ENCODE measurements around the gene TBC1D9B.

TBC1D9B gene

DNA sequence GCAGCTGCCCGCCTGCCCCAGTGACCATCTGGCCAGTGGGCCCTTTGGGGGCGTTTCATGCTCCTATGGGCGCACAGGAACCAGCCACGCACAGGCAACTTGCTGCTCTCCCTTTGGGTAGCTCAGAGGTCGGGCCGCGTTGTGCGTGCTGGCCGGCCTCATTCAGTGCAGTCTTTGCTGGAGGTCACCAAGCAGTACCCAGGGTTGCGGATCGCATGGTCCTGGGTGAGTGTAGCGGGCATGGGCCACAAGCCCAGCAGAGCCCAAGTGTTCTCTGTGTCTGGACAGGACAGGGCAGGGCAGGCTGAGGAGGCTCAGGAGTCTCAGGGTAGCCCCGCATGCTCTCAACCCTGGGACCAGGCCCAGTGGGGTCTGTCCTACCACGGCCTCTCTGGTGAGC lies 39.2 kb downstream of the TBC1D9B start:
- DNase-seq, result no peak

DNA sequence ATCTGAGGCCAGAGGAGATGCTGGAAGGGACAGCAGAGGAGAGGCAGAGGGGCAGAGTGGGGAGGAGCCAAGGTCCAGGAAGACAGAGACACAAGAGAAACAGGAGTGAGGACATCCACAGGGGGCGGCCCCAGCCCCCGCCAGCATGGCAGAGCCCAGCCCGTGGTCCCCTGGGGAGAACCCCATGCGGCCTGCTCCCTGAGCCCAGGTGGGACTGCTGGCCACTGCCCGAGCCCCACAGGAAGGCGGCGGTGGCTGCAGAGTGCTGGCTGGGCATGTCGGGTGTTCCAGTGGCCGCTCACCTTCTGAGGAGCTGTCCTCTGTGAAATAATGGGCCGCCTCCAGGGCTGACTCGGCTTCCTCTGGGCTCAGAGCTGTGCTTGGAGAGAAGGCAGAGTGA lies 40.2 kb downstream of the TBC1D9B start:
- no peak for DNase-seq

DNA sequence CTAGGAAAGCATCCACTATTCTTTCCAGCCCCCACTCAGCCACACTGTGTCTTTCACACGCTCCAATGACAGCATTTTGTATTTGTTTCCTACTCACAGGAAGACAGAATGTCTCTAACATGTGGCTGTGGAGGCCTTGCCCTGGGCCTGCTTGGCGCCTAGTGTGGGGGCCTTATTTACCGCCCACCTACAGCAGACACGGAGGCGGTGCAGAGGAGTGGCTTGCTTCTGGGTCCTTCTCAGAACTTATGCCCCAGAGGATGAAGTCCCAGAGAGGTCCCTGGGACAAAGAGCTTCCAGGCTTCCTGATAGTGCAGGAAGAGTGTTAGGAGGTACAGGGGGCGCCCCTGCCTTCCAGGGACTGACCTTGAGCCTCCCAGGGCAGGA lies 40.6 kb downstream of the TBC1D9B start:
- no peak for DNase-seq

DNA sequence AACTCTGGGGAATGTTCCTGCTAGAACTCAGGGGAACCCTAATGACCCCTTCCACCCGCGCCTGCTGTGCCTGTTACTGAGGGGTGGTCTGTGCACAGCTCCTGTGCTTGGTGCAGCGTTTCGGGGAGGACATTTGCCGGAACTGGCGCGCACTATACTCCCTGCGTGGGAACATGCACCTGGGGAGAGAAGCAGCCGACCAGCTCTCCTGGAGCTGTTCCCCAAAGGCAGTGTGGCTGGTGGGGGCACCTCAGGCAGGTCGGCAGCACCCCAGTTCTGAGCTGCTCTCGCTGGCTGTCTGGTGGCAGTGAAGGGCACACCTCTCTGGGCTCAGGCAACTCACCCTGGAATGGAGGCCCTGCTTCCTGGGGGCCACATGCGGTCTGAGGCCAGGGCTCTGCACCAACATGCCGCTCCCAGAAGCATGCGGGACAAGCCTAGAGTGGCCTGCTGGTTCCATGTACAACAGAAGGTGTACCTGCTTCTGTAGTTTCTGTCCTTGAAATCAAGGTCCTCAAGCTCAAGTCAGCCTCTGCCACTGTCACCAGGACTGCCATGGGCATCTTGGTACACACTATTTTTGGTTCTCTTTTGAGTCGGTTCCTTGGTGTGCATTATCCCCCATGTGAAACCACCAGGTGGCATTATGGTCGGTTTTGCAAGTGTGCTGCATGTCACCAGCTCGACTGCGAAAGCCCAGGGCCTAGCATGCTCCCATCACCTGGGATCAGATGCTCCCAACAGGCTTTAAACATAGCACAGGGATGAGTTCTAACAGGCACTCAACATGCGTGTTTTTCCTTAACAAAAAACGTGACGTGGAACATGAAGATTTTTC lies 41.2 kb downstream of the TBC1D9B start:
- peak; percentile 47 for DNase-seq

DNA sequence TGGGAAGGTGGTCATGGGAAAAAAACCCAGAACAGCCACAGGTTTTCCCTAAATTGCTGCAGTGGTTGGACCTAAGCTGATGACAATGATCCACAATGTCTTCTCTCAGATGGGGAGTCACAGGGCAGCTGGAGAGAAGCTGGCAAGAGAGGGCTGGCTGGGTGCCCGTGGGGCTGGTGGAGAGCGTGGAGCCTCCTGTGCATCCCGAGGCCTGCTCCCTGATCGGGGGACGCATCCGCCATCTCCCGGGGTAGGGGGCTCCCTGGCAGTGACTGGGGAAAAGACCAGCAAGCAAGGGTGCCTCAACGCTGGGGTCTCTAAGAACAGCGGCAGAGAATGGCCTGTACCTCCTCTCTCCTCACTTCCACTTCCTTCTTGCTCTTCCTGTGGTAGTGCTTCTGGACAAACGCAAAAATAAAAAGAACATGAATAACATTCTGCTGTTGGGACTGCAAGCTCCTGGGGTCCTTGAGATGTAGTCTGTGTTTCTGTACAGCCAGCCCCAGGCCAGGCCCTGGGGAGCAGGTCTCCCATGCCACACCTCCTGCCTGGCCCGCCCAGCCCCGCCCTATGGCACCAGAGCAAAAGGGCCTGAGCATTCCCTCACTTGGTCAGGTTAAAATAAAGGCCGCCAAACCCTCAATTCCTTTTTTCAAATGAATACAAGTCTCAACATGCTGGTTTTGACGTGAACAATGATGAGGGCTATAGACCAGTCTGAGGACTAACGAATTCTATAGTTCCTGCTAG lies 42.0 kb downstream of the TBC1D9B start:
- no peak for DNase-seq

DNA sequence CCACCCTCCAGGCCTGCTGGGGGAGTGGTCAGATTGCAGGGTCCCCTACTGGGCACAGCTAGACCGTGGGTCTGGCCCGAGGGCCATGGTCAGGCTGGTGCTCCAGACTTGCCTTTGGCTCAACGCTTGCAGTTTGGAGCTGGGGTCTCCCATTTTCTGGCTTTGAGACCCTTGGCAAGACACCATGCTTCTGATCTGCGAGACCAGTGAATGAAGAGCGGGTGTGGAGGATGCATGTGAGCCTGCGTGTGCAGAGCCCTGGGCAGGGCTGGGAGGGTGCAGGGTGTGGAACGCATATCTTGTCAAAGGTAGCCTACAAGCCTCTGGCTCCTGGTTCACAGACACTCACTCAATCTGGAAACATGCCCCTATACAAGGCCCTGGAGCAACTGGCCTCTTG lies 43.0 kb downstream of the TBC1D9B start:
- DNase-seq, result no peak

DNA sequence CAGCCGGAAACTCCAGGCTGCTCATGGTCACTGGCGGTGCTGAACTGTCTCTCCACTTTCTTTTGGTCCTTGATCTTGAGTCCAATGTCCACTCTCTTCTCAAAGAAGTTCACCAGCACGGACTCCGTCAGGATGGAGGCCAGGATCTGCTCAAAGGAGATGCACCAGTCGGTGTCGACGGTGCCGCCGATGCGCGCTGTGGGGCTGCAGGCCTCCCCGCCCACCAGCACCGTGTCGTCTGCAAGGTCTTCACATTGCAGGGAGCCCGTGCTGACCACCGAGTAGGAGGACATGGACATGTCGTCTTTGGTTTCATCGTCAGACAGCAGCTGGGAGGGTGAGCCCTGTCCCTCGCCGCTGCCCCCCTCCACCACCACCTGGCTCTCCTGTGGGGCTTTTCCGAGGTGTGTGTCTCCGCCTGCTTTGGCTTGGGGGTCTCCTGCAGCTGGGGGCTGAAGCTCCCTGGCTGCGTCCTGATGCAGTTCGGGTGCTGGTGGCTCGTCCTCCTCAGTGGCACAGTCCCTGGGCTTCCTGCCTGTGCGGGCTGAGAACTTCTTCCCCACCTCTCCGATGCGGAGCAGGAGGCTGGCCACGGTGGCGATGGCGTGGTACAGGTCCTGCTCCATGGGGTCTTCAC lies 44.1 kb downstream of the TBC1D9B start:
- DNase-seq, result no peak

DNA sequence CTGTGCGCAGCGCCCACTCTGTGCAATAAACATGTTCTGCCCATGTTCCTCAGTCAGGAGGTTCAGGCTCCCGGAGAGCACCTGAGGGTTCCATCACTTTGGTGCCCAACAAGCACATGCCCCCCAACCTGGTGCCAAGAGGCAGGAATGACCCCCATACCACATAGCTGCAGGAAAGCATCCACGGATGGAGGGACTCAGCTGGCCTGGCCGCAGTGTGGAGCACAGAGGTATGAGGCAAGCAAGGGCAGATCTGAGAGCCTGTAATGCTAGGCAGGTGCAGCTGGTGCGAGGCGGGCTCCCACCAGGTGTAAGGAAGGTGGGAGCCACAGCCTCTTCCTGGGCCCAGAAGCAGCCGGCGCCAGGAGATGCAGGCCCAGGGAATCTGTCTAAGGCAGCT lies 44.8 kb downstream of the TBC1D9B start:
- DNase-seq, result no peak

DNA sequence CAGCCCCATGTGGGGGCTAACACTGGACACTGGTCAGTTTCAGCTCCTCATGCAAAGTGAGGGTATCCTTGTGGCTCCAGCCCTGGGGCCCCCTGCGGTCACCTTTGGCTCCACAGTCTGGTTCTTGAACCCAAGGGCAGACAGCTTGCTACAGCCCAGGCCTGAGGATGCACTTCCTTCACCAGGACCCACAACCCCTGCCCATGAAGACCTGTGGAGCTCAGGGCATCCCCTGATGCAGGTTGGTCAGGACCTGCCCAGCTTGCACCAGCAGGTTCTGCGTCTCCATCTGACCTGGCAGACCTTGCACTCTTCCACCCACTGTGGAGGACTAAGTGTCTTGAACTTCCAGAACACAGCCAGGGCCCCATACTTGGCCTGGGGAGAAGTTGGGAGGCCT lies 45.4 kb downstream of the TBC1D9B start:
- no peak for DNase-seq

DNA sequence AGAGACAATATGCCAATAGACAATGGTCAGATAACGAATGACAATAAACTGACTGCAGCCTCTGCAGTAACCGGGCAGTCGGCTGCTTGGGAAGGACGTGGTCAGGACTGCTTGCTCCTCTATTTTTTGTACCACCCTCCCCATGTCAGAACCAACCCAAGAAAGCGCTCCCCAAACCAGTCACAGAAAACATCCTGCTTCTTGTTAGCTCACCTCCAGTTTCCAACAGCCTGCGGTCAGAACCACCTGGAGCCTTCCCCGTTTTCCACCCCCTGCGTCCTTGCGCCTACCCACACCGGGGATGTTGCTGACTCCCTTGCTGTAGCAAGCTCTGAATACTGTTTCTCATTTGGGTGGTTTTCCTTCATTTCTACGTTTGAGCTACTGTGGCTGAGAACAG lies 47.4 kb downstream of the TBC1D9B start:
- DNase-seq, result no peak

DNA sequence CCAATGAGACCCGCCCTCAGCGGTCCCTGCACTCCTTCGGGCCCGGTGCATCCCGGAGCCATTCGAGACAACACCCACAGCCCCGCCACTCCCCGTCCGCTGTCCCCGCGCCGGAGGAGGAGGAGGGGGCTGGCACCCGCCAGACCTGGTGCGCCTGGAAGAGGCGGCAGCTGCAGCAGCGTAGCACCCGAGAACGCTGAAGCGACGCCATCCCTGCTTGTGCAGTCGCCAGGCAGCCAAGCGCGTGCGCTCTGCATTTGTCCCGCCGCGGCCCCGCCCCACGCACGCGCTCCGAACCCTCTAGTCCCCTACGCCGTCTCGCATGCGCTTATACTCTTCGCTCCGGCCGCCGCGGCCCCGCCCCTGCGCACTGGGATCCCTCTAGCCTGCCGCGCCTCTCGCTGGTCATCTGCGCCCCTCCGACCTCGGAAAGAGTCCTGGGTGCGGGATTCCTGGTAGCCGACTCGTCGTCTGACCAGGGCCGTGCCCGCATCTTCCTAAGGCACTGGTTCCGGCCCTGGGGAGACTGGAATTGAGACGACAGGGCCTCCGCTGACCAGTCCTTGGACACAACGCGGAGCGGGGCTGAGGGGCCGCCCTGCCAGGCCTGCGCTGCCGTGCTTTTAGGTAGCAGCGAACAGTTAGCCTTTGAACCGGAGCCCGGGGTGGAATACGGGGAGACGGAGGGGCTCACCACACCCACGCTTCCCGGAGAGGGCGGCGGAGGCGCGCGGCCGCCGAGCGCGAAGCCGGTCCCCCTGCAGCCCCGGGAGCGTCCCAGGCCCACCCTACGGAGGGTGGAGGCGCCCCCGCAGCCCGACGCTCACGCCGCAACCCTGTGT lies 48.9 kb downstream of the TBC1D9B start, which contains the start of gene MRNIP:
TSS of gene MRNIP (minus strand) at position 232 of the 842 bp plus-strand sequence. CDS start at position 211, 21 bp downstream.
- peak; percentile 96 for DNase-seq

DNA sequence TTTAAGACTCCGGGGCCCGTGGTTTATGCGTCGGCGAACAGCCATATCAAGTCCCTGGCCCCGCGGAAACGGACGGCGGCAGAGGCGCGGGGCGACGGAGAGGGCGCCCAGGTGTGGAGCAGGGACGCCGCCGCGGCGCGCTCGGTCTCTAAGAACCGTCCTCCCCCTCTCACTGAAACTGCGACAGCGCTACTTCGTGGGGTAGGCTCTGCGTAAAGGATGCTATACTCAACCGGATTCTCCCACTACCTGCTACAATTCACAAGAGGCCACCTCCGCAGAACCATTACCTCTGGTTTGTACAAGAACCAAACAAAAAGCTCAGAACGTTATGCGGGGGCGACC lies 49.5 kb downstream of the TBC1D9B start:
- no peak for DNase-seq

DNA sequence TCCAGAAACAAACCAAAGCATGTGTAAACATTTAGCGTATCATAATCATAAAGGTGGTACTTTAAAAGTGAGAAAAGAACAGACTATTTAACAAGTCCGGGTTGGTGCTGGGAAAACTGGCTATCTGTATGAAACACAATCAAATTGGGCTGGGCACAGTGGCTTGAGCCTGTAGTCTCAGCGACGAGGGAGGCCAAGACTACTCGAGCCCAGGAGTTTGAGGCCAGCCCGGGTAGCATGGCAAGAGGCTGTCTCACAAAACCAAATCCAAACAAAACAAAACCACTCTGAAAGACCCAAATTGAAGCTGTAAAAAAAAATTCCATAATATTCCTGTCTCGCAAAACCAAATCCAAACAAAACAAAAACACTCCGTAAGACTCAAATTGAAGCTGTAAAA lies 53.3 kb downstream of the TBC1D9B start:
- no peak for DNase-seq

DNA sequence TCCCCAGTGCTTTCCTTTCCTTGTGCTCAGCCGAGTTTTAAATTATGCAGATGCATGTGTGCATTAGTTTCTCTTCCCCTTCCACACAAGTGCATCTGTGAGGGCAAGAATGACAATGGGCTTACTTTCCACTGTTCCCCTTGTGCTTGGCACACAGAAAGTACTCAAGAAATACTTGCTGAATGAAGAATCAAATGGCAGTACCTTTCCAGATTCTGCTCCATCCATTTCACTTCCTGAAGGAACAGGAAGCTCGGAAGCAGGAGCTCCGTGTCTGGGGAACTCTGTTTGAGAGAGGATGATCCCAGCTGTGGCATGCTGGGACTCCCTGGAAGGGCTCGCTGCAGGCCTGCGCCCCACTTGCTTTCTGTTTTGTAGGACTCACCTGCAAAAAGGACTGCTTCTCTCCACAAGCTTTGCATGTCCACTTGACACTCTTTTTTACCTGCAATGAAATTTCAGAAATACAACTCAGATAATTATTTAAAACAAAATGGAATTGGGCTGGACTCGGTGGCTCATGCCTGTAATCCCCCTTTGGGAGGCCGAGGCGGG lies 54.6 kb downstream of the TBC1D9B start:
- no peak for DNase-seq

DNA sequence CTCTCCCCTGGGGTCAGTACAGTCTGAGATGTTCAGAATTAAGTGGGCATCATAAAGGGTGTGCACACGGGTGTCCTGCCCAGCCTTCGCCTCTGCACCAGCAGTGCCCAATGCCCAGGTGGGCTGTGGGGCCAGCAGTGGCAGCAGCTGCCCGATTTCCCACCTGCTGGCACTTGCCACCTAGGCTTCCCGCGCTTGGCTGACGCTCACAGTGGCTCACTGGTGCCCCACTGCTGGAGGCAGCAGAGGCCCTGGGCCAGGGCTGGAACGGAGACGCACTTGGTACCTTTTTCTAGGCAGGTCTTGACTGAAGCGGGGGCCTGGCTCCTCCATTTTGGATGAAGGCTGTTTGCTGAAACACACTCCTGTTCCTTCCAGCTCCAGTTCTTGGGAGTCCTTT lies 66.1 kb downstream of the TBC1D9B start:
- DNase-seq, result no peak

DNA sequence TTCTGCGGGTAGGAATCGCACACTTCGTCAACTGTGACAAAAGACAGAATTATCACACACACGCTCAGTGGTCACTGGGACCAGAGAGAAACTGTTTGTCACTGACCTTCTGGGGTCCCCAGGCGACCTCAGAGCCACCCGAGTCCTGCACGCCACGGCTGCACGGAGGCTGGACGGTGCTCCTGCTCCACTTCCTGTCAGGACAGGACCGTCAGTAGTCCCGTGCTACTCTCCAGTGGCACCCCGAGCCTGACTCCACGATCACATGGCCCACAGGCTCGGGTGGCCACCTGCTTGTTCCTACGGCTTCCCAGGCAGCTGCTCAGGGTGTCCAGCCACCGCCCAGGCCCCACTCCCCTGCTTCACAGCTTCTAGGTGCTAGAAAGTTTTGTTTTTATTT lies 66.9 kb downstream of the TBC1D9B start:
- DNase-seq, result no peak

DNA sequence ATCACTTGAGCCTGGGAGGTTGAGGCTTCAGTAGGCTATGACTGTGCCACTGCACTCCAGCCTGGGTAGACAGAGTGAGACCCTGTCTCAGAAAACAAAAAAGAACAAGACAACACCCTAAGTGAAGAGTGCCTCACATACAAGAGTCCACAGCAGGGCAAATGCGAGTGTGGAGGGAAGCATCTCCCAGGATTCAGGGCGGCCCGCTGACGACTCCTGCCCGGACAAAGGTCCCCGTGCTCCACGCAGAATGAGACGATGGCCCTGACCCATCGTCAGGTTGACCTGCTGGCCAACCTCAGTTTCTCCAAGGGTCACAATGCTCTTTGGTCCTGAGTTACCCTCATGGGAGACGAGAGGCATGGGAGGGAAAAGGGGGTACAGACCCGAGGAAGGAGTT lies 67.4 kb downstream of the TBC1D9B start:
- DNase-seq, result no peak

DNA sequence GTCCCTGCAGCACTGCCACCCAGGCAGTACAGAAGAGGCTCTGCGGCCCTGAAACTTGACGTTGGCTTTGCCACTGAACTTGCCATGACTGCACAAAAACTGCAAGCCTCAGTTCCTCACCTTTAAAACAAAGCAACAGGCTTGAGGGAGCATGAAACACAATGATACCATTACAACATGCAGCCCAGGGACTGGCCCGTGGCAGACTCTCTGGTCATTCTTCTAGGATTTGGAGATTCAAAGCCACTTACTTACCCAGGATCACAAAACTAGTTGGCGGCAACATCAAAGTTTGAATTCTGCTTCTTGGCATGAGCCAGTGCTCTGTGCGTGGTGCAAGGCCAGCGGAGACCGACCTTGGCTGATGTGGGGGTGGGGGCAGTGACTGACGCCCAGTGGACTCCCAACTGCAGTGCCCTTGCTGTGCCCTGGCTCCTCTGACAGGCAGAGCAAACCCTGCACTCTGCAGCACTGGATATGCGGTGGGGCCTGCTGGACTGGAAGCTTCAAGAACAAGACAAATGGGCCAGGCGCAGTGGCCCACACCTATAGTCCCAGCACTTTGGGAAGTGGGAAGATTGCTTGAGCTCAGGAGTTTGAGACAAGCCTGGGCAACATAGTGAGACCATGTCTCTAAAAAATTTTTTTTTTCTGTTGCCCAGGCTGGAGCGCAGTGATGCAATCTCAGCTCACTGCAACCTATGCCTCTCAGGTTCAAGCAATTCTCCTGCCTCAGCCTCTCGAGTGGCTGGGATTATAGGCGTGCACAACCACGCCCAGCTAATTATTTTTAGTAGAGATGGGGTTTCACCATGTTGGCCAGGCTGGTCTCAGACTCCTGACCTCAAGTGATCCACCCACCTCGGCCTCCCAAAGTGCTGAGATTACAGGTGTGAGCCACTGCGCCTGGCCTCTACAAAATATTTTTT lies 68.1 kb downstream of the TBC1D9B start:
- no peak for DNase-seq

DNA sequence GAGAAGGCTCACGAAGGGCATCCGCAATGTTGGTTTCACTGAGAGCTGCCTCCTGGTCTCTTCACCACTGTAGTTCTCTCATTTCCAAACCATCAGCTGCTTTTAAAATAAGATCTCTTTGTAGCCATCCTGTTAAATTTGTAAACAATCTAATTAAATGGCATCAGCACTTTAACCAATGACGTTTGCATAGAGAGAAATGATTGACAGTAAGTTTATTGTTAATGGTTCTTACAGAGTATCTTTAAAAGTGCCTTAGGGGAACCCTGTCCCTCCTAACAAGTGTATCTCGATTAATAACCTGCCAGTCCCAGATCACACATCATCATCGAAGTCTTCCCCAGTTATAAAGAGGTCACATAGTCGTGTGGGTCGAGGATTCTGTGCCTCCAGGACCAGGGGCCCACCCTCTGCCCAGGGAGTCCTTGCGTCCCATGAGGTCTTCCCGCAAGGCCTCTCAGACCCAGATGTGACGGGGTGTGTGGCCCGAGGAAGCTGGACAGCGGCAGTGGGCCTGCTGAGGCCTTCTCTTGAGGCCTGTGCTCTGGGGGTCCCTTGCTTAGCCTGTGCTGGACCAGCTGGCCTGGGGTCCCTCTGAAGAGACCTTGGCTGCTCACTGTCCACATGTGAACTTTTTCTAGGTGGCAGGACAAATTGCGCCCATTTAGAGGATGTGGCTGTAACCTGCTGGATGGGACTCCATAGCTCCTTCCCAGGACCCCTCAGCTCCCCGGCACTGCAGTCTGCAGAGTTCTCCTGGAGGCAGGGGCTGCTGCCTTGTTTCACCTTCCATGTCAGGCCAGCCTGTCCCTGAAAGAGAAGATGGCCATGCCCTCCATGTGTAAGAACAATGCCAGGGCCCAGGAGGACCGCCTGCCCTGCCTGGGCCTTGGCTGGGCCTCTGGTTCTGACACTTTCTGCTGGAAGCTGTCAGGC lies 70.4 kb downstream of the TBC1D9B start:
- no peak for DNase-seq
